Prostate gland (tissue), 2 donors: ENCODE measurements around the gene LANCL1.

Experiments used
- POLR2A ChIP-seq: fragments of 450-650 bp; IDR thresholded peaks from one replicate; pipeline ENCODE4 v1.6.1; 2016; ENCODE audit warnings: antibody characterized with exemption, mild to moderate bottlenecking
- POLR2AphosphoS5 ChIP-seq: sonication (generic); formaldehyde crosslinking; IDR thresholded peaks from one replicate; pipeline ENCODE4 v1.6.1; 2017; ENCODE audit warnings: antibody characterized with exemption
- TF ChIP-seq, protein P1 (sequence below), 4 experiments: fragments of 200-600 bp in 2 of 4; fragments of 450-650 bp in 2 of 4; sonication (generic) in 2 of 4; IDR thresholded peaks; 1 replicate in 3 of 4; 2 replicates in 1 of 4; pipeline ENCODE4 v1.5.1; 2016 to 2019; ENCODE audit warnings: antibody characterized with exemption in 4 of 4, mild to moderate bottlenecking in 2 of 4, moderate library complexity in 2 of 4

DNA sequence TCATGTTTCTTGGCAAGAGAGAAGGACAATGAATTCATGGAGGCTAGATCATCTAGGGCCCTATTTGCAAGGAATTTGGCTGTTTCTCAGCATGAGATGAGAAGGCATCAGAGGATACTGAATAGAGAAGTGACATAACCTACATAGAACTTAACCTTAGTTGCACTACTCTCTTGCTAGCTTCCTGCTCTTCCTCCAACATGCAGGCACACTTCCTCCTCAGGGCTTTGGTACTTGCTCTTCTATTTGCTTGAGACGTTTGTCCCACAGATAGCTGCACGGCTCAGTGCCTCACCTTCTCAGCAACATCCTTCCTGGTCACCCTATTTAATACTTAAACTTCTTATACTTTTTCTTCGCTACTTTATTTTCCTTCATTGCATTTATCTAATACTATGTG lies 20.0 kb upstream of the LANCL1 start:
- TF ChIP-seq, protein P1, sequence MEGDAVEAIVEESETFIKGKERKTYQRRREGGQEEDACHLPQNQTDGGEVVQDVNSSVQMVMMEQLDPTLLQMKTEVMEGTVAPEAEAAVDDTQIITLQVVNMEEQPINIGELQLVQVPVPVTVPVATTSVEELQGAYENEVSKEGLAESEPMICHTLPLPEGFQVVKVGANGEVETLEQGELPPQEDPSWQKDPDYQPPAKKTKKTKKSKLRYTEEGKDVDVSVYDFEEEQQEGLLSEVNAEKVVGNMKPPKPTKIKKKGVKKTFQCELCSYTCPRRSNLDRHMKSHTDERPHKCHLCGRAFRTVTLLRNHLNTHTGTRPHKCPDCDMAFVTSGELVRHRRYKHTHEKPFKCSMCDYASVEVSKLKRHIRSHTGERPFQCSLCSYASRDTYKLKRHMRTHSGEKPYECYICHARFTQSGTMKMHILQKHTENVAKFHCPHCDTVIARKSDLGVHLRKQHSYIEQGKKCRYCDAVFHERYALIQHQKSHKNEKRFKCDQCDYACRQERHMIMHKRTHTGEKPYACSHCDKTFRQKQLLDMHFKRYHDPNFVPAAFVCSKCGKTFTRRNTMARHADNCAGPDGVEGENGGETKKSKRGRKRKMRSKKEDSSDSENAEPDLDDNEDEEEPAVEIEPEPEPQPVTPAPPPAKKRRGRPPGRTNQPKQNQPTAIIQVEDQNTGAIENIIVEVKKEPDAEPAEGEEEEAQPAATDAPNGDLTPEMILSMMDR (IDR thresholded peaks at IDR 0.05), result no peak
- no peak for TF ChIP-seq POLR2AphosphoS5
- no peak for TF ChIP-seq POLR2A
